GM21381 (cell line): Measurements from ENCODE around the gene ERICH2.

Experiments used
- ATAC-seq: cut with Tn5 transposase; IDR thresholded peaks from one replicate; pipeline ENCODE4 v1.9.1; 2021; ENCODE audit warnings: mild to moderate bottlenecking, moderate library complexity; ENCODE audit not compliant: unreplicated experiment

The ERICH2 gene

GRCh38 chr2:170815746-170816503 lies 45.7 kb downstream of the ERICH2 start:
- no peak for ATAC-seq

- peak; percentile 45 for ATAC-seq
Observed at GRCh38 chr2:170816504-170817092, 46.4 kb downstream of the ERICH2 start, which contains the start of gene GAD1. GAD1 (plus strand) TSS chr2:170816887; CDS start chr2:170818592, 1,705 bp downstream.

- no peak for ATAC-seq
Observed at GRCh38 chr2:170817093-170818035, 47.2 kb downstream of the ERICH2 start.

GRCh38 chr2:170818036-170818751 lies 48.0 kb downstream of the ERICH2 start:
- no peak for ATAC-seq

GRCh38 chr2:170818752-170819470 lies 48.7 kb downstream of the ERICH2 start:
- no peak for ATAC-seq

GRCh38 chr2:170819680-170820664 lies 49.8 kb downstream of the ERICH2 start:
- ATAC-seq = no peak

- ATAC-seq = no peak
Observed at GRCh38 chr2:170820757-170821530, 50.8 kb downstream of the ERICH2 start.

GRCh38 chr2:170821531-170822289 lies 51.5 kb downstream of the ERICH2 start:
- ATAC-seq = no peak

GRCh38 chr2:170822290-170823087 lies 52.3 kb downstream of the ERICH2 start:
- no peak for ATAC-seq

GRCh38 chr2:170823088-170823897 lies 53.1 kb downstream of the ERICH2 start:
- ATAC-seq = no peak

- ATAC-seq = no peak
Observed at GRCh38 chr2:170823898-170824215, 53.7 kb downstream of the ERICH2 start.

GRCh38 chr2:170824526-170825015 lies 54.4 kb downstream of the ERICH2 start:
- no peak for ATAC-seq

- ATAC-seq = no peak
Observed at GRCh38 chr2:170827841-170828532, 57.8 kb downstream of the ERICH2 start.

- ATAC-seq = no peak
Observed at GRCh38 chr2:170828533-170828916, 58.3 kb downstream of the ERICH2 start.

- ATAC-seq = no peak
Observed at GRCh38 chr2:170829036-170829435, 58.9 kb downstream of the ERICH2 start.
